Measurements from ENCODE around the gene CHEK2. TPM values are rescaled to one million over a fixed set of nuclear protein-coding genes. Genes with fewer than 3 reads are reported as not detected.
"Not testable (repeated sequence)": the region's sequence is repeated elsewhere in the genome, so short reads cannot be mapped to it uniquely, and the experiment has no call there.

The CHEK2 gene
- total RNA-seq, 1 experiment from 2014 or later = 20.0 TPM

DNA sequence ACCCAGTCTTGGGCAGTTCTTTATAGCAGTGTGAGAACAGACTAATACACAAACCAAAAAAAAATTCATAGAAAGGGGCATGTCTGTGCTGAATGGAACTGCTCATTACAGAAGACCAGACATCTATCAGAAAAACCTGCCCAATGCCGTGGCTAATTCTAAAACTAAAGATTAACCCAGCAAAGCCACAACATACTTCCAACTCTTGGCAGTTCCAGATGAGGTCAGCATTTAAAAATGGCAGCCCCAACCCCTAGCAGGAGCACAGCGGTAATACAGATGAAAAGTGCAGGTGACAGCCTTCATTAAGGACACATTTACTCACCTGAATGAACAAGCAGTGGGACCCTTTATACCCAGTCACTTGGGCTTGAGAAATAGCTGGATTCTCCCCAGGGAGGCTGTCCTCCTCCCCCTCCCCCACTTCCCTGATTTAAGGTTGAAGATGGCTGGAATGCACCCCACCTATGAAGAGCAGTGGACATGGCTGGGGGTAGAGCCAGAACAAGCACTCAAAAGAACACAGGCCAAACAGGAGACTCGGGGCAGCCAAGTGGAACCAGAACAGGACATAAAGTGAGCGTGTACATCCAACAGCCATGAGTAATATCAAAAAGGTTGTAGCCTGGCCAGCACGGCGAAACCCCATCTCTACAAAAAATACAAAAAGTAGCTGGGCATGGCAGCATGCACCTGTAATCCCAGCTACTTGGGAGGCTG, 48.4 kb downstream of the CHEK2 start:
- DNase-seq (ENCODE audit: low read depth) = not testable (repeated sequence)

DNA sequence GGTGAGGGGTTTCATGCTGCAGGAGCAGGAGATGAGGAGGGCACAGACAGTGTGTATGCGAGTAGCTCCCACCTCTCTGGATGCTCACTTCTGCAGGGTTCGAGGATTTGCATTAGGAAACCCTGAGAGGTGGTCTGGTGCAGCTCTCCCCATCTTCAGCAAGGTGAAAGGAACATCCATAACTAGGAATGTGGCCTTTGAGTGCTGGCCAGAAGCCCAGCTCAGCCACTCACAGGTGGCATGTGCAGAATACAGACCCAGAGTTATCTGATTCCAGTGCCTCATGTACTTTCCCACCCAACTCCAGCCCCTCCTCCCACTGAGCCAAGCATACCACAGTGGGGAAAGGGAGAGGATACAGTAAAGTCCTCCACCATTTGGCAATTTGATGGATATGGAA, 51.8 kb downstream of the CHEK2 start:
- not testable (repeated sequence) for DNase-seq (ENCODE audit: low read depth)

DNA sequence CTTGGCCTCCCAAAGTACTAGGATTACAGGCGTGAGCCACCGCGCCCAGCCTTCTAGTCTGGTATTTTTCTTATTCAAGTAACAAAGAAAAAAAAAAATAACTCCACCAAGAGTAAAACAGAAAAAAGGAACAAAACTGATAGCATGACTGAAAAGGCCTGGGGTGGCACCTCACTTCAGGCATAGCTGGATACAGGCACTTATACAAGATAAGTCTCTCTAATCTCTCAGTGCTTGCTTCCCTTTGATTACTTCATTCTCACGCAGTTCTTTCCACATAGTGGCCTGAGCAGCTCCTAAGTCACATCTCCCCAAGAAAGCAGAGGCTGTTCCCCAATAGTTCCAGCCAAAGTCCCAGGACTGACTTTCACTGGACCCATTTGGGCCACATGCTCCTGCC, 58.7 kb downstream of the CHEK2 start:
- not testable (repeated sequence) for DNase-seq (ENCODE audit: low read depth)

DNA sequence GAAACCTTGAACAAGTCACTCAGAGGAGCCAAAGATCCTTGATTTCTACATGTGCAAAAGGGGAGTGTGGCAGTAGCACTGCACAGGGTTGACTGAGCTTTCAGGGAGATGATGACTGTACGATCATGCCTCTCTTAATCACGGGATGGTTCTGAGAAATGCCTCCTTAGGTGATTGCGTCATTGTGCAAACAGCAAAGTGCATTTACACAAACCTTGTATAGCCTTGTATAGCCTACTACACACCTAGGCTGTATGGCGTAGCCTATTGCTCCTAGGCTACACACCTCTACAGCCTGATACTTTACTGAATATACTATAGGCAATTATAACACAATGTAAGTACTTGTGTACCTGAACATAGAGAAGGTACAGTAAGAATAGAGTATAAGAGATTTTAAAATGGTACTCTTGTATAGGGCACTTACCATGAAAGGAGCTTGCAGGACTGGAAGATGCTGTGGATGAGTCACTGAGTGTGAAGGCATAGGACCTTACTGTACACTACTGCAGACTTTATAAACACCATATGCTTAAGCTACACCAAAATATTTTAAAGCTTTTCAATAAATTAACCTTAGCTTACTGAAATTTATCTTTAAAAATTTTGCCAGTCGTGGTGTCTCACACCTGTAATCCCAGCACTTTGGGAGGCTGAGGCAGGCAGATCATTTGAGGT, 60.7 kb downstream of the CHEK2 start:
- DNase-seq (ENCODE audit: low read depth) = not testable (repeated sequence)

DNA sequence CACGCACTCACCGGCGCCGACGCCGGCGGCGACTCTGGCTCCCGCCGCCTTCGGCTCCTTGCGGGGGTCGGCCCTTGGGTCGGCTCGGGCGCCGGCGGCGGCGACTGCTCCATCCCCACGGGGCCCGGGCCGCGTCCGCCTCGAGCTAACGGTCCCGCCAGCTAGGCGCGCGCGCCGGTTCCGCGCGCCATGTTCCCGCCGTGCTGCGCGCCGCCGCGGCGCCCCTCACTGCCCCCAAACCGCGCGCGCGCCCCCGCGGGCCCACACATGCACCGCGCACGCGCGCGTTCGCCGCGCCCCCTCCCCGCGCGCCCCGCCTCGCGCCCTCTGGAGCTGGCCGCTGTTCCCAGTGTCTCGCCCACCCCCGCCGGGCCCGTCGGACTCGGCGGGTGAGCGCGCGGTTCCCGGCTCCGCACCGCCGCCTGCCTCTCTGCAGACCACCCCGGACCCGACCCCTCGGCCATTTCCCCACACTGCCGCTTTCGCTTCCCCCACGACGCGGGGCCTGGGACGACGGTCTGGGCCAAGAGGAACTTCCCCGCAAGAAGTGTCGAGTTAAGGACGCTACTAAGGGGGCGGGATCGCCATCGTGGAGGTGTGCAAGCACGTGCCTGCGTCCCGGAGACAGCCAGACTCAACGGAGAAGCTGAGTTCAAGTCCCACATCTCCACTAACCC, 61.9 kb downstream of the CHEK2 start, which contains the start of gene TTC28:
Gene TTC28, minus strand, starts transcription at position 230 of the 677 bp plus-strand sequence. Its CDS starts 117 bp downstream, at position 113.
- DNase-seq (ENCODE audit: low read depth) = not testable (repeated sequence)

DNA sequence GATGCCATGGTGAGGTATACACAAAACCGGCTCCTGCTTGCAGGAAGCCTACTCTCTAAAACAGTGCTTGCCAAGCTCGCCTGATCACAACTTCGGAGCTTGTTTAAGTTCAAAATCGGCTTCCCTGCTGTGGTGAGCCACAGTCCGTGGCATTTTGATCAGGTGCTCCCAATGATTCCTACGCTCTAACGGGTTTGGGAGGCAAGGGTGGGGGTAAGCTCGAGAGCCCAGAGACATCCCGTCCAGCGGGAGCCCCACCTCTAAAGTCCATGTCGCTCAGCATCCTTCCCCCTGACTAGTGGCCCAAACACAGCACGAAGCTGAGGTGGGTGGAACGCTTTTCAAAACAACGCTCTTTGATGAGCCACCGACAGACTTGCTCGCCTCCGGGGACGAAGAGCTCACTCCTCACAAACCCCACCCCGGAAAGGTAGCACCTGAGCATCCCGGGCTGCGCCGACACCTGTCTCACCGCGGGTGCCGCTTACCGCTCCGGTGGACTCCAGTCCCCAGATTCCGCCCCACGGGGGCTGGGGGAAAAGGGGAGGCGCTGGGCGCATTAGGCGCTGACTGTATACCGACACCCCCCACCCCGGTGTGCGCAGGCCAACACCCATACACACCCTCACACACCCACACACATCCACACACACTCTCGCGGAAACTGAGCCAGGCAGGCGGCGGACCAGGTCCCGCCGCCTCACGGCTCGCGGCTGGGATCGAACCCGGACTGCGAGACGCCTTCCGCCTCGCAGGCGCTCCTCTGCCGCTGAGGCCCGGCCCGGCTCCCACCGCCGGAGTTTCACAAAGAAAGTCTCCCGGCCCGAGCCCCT, 62.6 kb downstream of the CHEK2 start:
- DNase-seq (ENCODE audit: low read depth) = not testable (repeated sequence)

DNA sequence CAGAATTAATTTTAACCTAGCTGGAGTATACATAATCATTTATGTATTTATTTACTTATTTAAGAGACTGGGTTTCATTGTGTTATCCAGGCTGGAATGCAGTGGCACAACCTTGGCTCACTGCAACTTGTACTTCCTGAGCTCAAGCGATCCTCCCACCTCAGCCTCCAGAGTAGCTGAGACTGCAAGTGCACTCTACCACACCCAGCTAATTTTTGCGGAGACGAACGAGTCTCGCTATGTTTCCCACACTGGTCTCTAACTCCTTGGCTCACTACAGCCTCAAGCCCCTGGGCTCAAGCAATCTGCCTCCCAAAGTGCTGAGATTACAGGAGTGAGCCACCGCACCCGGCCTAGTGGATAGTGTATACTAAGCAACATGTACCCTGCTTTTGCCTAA, 63.5 kb downstream of the CHEK2 start:
- not testable (repeated sequence) for DNase-seq (ENCODE audit: low read depth)

DNA sequence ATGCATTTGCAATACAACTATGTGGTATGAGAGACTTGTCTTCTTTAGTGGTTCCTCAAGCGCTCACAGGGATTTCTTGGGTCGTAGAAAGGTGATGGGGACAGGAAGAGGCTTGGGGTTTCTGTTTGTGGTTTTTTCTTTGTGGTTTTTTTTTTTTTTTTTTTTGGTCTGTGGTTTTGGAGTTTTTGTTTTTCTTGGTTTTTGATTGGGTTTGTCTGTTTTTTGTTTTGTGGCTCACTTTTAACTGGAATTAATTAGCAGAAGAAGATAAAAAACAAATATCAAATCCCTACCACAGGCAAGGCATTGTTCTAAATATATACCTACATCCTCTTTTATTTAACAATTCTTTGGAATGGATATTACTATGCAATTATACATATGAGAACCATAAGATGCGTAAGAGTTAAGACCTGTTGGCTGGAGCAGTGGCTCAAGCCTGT, 67.5 kb downstream of the CHEK2 start:
- peak; percentile 76 for DNase-seq (ENCODE audit: low read depth)

DNA sequence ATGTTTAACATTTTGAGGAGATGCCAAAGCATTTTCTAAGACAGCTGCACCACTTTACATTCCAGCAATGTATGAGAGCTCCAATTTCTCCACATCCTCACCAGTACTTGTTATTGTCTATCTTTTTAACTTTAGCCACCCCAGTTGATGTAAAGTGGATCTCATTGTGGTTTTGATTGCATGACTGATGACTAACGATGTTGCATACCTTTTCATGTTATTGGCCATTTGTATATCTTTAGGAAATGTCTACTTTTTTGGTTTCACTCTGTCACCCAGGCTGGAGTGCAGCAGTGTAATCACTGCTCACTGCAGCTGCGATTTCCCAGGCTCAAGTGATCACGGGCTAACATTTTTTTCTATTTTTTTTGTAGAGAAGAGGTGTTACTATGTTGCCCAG, 70.9 kb downstream of the CHEK2 start:
- DNase-seq (ENCODE audit: low read depth) = peak; percentile 25

DNA sequence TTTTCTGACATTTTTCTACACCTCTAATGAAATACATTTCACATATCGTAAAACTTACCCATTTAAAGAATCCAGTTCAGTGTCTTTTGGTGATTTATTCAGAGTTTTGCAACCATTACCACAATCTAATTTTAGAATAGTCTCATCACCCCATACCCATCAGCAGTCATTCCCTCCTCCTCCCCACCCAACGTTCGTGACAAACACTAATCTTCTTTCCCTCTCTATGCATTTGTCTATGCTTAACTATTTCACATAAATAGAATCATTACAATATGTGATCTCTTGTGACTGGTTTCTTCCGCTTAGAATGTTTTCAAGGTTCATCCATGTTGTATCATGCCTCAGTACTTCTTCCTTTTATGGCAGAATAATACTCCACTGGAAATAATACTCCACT, 71.5 kb downstream of the CHEK2 start:
- DNase-seq (ENCODE audit: low read depth) = no peak

DNA sequence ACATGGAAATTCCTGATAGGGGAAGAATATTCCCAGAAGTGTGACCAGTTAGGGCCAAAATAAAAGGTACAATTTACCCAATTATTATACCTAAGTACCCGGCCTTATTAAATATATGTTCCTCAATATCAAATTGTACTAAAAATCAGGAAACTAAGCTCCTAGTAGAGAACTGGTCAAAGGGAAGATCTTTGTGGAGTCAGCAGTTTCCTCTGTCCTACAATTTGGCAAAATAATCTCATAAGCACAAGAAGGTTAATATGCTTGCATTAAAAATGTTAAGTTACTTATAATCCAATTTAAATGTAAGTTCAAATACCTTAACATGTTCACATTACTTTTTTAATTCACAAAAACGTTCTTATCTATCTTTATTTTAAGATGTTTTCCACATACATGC, 72.2 kb downstream of the CHEK2 start:
- DNase-seq (ENCODE audit: low read depth) = no peak

DNA sequence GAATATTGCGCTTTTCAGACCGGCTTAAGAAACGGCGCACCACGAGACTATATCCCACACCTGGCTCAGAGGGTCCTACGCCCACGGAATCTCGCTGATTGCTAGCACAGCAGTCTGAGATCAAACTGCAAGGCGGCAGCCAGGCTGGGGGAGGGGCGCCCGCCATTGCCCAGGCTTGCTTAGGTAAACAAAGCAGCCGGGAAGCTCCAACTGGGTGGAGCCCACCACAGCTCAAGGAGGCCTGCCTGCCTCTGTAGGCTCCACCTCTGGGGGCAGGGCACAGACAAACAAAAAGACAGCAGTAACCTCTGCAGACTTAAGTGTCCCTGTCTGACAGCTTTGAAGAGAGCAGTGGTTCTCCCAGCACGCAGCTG, 78.1 kb downstream of the CHEK2 start:
- DNase-seq (ENCODE audit: low read depth) = not testable (repeated sequence)

DNA sequence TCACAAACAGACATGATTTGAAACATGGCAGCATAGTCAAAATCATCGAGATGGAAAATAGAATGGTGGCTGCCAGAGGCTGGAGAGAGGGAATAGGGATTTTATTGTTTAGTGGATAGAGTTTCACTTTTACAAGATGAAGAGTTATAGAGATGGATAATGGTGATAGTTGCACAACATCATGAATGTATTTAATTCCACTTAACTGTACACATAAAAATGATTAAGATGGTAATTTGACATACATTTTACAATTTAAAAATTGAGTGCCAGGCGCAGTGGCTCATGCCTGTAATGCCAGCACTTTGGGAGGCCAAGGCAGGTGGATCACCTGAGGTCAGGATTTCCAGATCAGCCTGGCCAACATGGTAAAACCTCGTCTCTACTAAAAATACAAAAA, 83.2 kb downstream of the CHEK2 start:
- no peak for DNase-seq (ENCODE audit: low read depth)

DNA sequence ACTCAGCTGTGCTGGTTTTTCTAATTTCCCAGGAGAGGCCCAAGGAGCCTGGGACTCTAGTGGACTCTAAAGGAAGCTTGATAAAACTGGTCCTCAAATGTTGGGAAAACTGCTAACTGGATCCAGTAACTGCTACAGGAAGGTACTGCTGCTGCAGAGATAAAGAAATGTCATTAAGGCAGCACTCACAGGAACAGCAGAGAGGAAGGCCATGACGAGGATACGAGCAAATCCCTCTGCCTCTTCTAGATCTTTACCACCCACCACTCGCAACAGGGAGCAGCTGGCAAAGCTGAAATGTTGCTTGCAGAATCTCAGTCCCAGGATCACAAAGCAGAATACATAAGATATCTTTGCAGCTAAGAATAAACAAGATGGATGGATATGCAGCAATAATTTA, 85.4 kb downstream of the CHEK2 start:
- no peak for DNase-seq (ENCODE audit: low read depth)

DNA sequence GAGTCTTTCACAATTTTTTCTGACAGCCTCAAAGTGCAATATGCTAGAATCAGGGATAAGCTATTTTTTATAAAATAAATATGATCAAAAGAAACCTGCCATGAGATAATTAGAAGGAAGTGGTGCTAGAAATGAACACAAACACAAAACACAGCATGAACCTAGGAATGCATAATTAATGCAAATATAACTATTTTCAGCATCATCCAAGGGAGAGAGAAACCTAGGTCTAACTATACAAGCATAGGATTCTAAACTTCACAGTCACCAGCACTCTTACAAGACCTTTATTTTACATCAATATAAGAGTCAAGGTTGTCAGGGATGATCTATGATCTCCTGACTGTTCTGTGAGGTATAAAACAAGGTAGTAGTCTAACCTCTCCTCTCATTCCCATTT, 91.2 kb downstream of the CHEK2 start:
- DNase-seq (ENCODE audit: low read depth) = no peak

DNA sequence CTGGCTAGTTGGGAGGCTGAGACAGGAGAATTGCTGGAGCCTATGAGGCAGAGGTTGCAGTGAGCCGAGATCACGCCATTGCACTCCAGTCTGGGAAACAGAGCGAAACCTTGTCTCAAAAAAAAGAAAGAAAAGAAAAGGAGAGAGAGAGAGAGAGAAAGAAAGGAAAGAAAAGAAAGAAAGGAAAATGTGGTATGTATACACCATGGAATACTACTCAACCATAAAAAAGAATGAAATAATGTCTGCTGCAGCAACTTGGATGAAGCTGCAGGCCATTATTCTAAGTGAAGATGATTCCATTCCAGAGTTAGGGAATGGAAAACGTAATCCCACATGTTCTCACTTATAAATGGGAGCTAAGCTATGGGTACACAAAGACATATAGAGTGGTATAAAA, 92.8 kb downstream of the CHEK2 start:
- DNase-seq (ENCODE audit: low read depth) = no peak

DNA sequence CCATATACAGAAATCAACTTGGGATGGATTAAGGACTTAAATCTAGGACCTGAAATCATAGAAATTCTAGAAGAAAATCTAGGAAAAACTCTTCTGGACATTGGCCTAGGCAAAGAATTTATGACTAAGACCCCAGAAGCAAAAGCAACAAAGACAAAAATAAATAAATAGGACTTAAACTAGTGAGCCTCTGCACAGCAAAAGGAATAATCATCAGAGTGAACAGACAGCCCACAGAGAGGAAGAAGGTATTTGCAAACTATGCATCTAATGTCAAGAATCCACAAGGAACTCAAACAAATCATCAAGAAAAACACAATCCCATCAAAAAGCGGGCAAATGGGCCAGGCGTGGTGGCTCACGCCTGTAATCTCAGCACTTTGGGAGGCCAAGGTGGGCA, 94.4 kb downstream of the CHEK2 start:
- no peak for DNase-seq (ENCODE audit: low read depth)

DNA sequence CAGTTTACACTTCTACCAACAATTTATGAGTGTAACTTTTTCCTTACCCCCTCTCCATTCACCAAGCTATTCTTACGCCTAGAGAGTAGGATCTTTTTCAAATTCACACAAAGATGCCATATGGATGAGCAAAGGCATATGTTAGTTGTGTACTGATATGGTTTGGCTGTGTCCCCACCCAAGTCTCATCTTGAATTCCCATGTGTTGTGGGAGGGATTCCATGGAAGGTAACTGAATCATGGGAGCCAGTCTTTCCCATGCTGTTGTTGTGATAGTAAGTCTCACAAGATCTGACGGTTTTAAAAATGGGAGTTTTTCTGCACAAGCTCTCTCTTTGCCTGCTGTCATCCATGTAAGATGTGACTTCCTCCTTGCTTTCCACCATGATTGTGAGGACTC, 102.3 kb downstream of the CHEK2 start:
- no peak for DNase-seq (ENCODE audit: low read depth)

Measured in HT1080 (cell line).